Type B pancreatic cell (in vitro differentiated cells): ENCODE measurements around the gene KCNAB1. TPM values are rescaled to one million over a fixed set of nuclear protein-coding genes. Genes with fewer than 3 reads are reported as not detected.
"Not testable (repeated sequence)": the region's sequence is repeated elsewhere in the genome, so short reads cannot be mapped to it uniquely, and the experiment has no call there.

Experiments used
- DNase-seq: peaks from one replicate; pipeline ENCODE4 v3.0.0; 2021; ENCODE audit warnings: mixed read lengths; ENCODE audit not compliant: unreplicated experiment; ENCODE audit errors: extremely low spot score
- H3K27ac Mint-ChIP-seq: 2 replicates; pipeline ENCODE4 v1.8.0; 2021; ENCODE audit warnings: mild to moderate bottlenecking, mixed read lengths
- H3K27me3 Mint-ChIP-seq: 2 replicates; pipeline ENCODE4 v1.8.0; 2021; ENCODE audit warnings: mixed read lengths
- H3K36me3 Mint-ChIP-seq: 2 replicates; pipeline ENCODE4 v1.8.0; 2021; ENCODE audit warnings: mixed read lengths
- H3K4me1 Mint-ChIP-seq: one replicate; pipeline ENCODE4 v1.8.0; 2021; ENCODE audit warnings: mixed read lengths; ENCODE audit not compliant: unreplicated experiment
- H3K4me3 Mint-ChIP-seq: 2 replicates; pipeline ENCODE4 v1.8.0; 2021; ENCODE audit warnings: mild to moderate bottlenecking, mixed read lengths
- H3K9me3 Mint-ChIP-seq: 2 replicates; pipeline ENCODE4 v1.8.0; 2021; ENCODE audit warnings: mixed read lengths
- CTCF ChIP-seq: fragments of 200-600 bp; sonication (generic); conservative IDR thresholded peaks from 2 replicates; pipeline ENCODE4 v1.5.0; 2021; ENCODE audit warnings: antibody characterized with exemption, mild to moderate bottlenecking
- total RNA-seq: library from RNA; stranded (reverse); gene quantifications from 2 replicates; pipeline ENCODE4 v1.2.1, GENCODE V29; 2021; ENCODE audit warnings: low replicate concordance

The KCNAB1 gene
- total RNA-seq, 1 donor from 2014 or later: 6.1 TPM

- no peak overlapping the region for H3K27ac Mint-ChIP-seq
- no peak for DNase-seq
- H3K4me1 Mint-ChIP-seq: no peaks in the 10 kb centered on the region
- TF ChIP-seq CTCF: no peak
- no peaks in the 10 kb centered on the region for H3K36me3 Mint-ChIP-seq
- no peaks in the 10 kb centered on the region for H3K27me3 Mint-ChIP-seq
- H3K4me3 Mint-ChIP-seq: no peak overlapping the region
- no peaks in the 10 kb centered on the region for H3K9me3 Mint-ChIP-seq
Measured at GRCh38 chr3:156271995-156272719, 151.8 kb downstream of the KCNAB1 start.

- no peaks in the 10 kb centered on the region for H3K9me3 Mint-ChIP-seq
- H3K27ac Mint-ChIP-seq: no peak overlapping the region
- H3K27me3 Mint-ChIP-seq: no peaks in the 10 kb centered on the region
- no peak for DNase-seq
- TF ChIP-seq CTCF: no peak
- H3K4me1 Mint-ChIP-seq: no peaks in the 10 kb centered on the region
- H3K4me3 Mint-ChIP-seq: no peak overlapping the region
- H3K36me3 Mint-ChIP-seq: no peaks in the 10 kb centered on the region
Measured at GRCh38 chr3:156273111-156273694, 152.8 kb downstream of the KCNAB1 start.

- Mint-ChIP-seq H3K27ac (no peak overlapping the region), H3K4me1 (no peaks in the 10 kb centered on the region), H3K36me3 (no peaks in the 10 kb centered on the region), H3K9me3 (no peaks in the 10 kb centered on the region), H3K27me3 (no peaks in the 10 kb centered on the region), H3K4me3 (no peak overlapping the region)
- DNase-seq: no peak
- TF ChIP-seq CTCF: no peak
Measured at GRCh38 chr3:156274791-156275190, 154.4 kb downstream of the KCNAB1 start.

- peaks cover 23% of the 10 kb centered on the region for H3K27me3 Mint-ChIP-seq
- H3K27ac Mint-ChIP-seq, H3K4me3 Mint-ChIP-seq: not testable (repeated sequence)
Measured at GRCh38 chr3:156284637-156285036, 164.3 kb downstream of the KCNAB1 start.

GRCh38 chr3:156285626-156286025 lies 165.2 kb downstream of the KCNAB1 start:
- Mint-ChIP-seq H3K9me3 (no peaks in the 10 kb centered on the region), H3K27me3 (peaks cover 33% of the 10 kb centered on the region)

More at GRCh38 chr3:156284637-156285036, 164.3 kb downstream of the KCNAB1 start:
- H3K36me3 Mint-ChIP-seq, H3K4me1 Mint-ChIP-seq, H3K9me3 Mint-ChIP-seq, DNase-seq: not testable (repeated sequence)

More at GRCh38 chr3:156285626-156286025, 165.2 kb downstream of the KCNAB1 start:
- no peak for DNase-seq
- TF ChIP-seq CTCF: no peak
- H3K36me3 Mint-ChIP-seq: no peaks in the 10 kb centered on the region
- H3K4me1 Mint-ChIP-seq: peaks cover 5% of the 10 kb centered on the region
- H3K27ac Mint-ChIP-seq: no peak overlapping the region
- H3K4me3 Mint-ChIP-seq: no peak overlapping the region
